Esophagus muscularis mucosa (tissue), 3 donors: ENCODE results near the gene MARCHF4.

Source experiments
- CTCF ChIP-seq, 3 experiments: fragments of 200-600 bp in 2 of 3; fragments of 450-650 bp in 1 of 3; sonication (generic) in 2 of 3; IDR thresholded peaks; one replicate each; pipeline ENCODE4 v1.5.1; 2017 to 2019; ENCODE audit warnings: antibody characterized with exemption in 3 of 3, mild to moderate bottlenecking in 2 of 3, moderate library complexity in 1 of 3
- EP300 ChIP-seq: sonication (generic); formaldehyde crosslinking; IDR thresholded peaks from one replicate; pipeline ENCODE4 v1.6.1; 2017; ENCODE audit warnings: antibody characterized with exemption

DNA sequence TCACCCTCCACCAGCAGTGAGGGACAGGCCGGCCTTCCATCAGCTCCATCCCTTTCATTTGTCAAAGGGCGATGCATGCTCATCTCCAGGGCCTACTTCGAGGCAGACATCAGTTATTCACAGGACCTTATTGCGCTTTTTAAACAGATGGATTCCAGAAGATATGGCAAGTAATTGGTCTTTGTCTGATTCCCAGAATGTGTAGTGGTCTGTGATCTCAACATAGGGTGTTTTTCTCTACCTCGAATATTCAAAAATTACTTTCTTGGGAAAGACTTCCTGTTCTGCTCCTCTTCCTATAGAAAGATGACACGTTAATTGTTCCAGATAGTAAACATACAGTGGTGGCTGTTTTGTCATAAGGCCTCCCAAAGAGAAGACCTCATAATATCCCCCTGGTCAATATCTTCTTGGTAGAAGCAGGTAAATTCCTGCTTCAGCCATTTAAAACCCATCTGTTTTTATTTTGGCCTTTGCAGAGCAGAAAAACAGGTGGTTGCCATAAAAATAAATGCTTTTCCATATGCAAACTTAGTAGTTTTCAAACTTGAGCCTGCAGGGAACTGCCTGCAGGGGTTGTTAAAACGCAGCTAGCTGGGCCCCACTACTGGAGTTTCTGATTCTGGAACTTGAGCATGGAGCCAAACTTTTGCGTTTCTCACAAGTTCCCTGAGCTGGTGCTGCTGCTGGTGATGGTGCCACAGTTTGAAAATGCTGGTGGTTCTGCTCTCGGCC is 48.3 kb upstream of the MARCHF4 start:
- no peak for TF ChIP-seq CTCF (IDR thresholded peaks at IDR 0.05)
- TF ChIP-seq EP300, result no peak
